ENCODE data around the gene CDT1. TPM values are rescaled to one million over a fixed set of nuclear protein-coding genes. Genes with fewer than 3 reads are reported as not detected.

CDT1 gene
- total RNA-seq, 1 experiment from 2014 or later, result 16.6 TPM

DNA sequence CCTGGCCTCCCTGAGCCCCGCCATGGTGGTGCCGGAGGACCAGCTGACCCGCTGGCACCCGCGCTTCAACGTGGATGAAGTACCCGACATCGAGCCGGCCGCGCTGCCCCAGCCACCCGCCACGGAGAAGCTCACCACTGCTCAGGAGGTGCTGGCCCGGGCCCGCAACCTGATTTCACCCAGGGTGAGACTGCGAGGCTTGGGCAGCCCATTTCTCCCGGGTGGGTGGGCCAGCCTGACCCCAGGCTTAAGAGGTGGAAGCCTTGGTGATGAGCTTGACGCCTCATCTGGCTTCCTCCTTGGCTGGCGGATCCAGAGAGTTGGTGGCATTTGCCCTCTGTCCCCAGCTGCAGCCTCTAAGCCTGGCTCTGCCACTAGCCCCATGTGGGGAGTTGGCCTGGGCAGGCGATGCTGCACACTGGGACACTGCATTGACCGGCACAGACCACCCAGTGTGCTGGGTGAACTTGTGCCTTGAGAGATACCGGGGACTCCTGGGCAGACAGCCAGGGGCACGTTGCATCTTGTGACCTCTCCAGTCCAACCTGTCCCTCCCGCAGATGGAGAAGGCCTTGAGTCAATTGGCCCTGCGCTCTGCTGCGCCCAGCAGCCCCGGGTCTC lies 3.0 kb downstream of the CDT1 start:
- no TSS peak for BruUV-seq (replicated peaks)
- POLR2A ChIA-PET, result interaction anchor here (0.8 to 1.2 kb wide), 2 partner anchors 22 to 69 kb away, joined by 3 to 5 read pairs; no protein-coding TSS in a partner anchor
- H3K4me3 Mint-ChIP-seq (ENCODE audit: unreplicated experiment), result no peak overlapping the region

DNA sequence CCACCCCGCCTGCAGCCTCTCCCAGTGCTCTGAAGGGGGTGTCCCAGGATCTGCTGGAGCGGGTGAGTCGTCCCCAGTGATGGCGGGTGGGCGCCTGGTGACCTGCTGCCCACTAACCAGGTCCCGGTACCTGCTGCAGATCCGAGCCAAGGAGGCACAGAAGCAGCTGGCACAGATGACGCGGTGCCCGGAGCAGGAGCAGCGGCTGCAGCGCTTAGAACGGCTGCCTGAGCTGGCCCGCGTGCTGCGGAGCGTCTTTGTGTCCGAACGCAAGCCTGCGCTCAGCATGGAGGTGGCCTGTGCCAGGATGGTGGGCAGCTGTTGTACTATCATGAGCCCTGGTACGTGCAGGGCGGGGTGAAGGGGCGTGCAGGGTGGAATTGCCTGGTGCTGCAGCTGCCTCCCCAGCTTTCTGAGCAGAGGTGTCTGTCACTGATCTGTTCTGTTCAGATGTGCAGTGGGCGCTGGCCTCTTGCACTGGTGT lies 3.6 kb downstream of the CDT1 start:
- TF ChIP-seq, protein P1, sequence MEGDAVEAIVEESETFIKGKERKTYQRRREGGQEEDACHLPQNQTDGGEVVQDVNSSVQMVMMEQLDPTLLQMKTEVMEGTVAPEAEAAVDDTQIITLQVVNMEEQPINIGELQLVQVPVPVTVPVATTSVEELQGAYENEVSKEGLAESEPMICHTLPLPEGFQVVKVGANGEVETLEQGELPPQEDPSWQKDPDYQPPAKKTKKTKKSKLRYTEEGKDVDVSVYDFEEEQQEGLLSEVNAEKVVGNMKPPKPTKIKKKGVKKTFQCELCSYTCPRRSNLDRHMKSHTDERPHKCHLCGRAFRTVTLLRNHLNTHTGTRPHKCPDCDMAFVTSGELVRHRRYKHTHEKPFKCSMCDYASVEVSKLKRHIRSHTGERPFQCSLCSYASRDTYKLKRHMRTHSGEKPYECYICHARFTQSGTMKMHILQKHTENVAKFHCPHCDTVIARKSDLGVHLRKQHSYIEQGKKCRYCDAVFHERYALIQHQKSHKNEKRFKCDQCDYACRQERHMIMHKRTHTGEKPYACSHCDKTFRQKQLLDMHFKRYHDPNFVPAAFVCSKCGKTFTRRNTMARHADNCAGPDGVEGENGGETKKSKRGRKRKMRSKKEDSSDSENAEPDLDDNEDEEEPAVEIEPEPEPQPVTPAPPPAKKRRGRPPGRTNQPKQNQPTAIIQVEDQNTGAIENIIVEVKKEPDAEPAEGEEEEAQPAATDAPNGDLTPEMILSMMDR (IDR thresholded peaks at IDR 0.05; ENCODE audit: unreplicated experiment), result no peak
- Mint-ChIP-seq H3K27me3 (ENCODE audit: insufficient read depth, unreplicated experiment) (no peaks in the 10 kb centered on the region), H3K27ac (ENCODE audit: low read depth, unreplicated experiment) (no peak overlapping the region), H3K4me1 (ENCODE audit: insufficient read depth, unreplicated experiment) (peaks cover 5% of the 10 kb centered on the region), H3K9me3 (ENCODE audit: unreplicated experiment) (no peaks in the 10 kb centered on the region), H3K4me3 (ENCODE audit: unreplicated experiment) (no peak overlapping the region), H3K36me3 (ENCODE audit: insufficient read depth, unreplicated experiment) (peaks cover 58% of the 10 kb centered on the region)
- intact Hi-C loops (cut with micrococcal nuclease), result no loop called here
- CTCF ChIA-PET, result interaction anchor here (1.0 kb wide), 1 partner anchor 64 kb away, joined by 3 read pairs; no protein-coding TSS in a partner anchor
- no peak for DNase-seq (ENCODE audit: unreplicated experiment)
- no TSS peak for BruUV-seq (replicated peaks)
- POLR2A ChIA-PET, result interaction anchor here (0.8 to 1.2 kb wide), 2 partner anchors 23 to 70 kb away, joined by 3 to 5 read pairs; no protein-coding TSS in a partner anchor

More for the DNA sequence above, 3.0 kb downstream of the CDT1 start:
- Mint-ChIP-seq H3K36me3 (ENCODE audit: insufficient read depth, unreplicated experiment) (peaks cover 52% of the 10 kb centered on the region), H3K4me1 (ENCODE audit: insufficient read depth, unreplicated experiment) (no peaks in the 10 kb centered on the region), H3K27me3 (ENCODE audit: insufficient read depth, unreplicated experiment) (no peaks in the 10 kb centered on the region), H3K27ac (ENCODE audit: low read depth, unreplicated experiment) (no peak overlapping the region), H3K9me3 (ENCODE audit: unreplicated experiment) (no peaks in the 10 kb centered on the region)
- intact Hi-C loops (cut with micrococcal nuclease), result no loop called here
- TF ChIP-seq, protein P1 (IDR thresholded peaks at IDR 0.05; ENCODE audit: unreplicated experiment), result no peak
- CTCF ChIA-PET, result interaction anchor here (1.0 kb wide), 1 partner anchor 63 kb away, joined by 3 read pairs; no protein-coding TSS in a partner anchor
- no peak for DNase-seq (ENCODE audit: unreplicated experiment)

DNA sequence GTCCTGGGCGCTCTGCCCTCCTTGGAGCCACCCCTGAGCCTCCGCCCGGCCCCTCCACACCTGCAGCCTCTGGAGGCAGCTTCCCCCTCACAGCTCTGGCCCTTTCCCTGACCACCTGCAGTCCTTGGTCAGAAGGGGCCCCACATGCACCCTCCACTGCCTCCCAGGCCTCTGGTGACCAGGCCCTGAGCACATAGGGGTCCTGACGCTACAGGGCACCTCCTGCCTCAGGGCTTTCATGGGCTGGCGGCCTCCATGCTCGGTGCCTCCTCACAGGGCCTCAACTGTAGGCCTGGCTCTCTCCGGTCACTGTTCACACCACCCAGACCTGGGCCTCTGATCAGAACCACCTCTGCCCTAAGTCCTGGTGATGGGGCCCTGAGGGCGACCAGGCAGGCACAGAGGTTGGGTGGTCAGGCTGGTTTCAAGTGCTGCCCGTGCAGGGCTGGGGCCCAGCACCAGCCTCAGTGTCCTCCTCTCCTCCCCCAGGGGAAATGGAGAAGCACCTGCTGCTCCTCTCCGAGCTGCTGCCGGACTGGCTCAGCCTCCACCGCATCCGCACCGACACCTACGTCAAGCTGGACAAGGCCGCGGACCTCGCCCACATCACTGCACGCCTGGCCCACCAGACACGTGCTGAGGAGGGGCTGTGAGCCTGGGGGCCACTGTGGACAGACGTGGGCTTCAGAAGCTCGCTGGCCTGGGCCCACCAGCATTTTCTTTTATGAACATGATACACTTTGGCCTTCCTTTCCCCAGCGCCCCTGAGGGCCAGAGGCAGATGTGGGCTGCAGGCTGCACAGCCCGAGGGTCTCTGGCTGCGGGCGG lies 4.3 kb downstream of the CDT1 start:
- H3K27ac Mint-ChIP-seq (ENCODE audit: low read depth, unreplicated experiment), result peak overlapping the region; percentile 31

More for the DNA sequence above, 4.3 kb downstream of the CDT1 start:
- no TSS peak for BruUV-seq (replicated peaks)
- CTCF ChIA-PET, result interaction anchor here (1.0 to 3.2 kb wide), 4 partner anchors 64 to 359 kb away, joined by 3 to 11 read pairs (median 6); no protein-coding TSS in a partner anchor
- Mint-ChIP-seq H3K27me3 (ENCODE audit: insufficient read depth, unreplicated experiment) (no peaks in the 10 kb centered on the region), H3K4me3 (ENCODE audit: unreplicated experiment) (no peak overlapping the region), H3K36me3 (ENCODE audit: insufficient read depth, unreplicated experiment) (peaks cover 57% of the 10 kb centered on the region), H3K9me3 (ENCODE audit: unreplicated experiment) (no peaks in the 10 kb centered on the region), H3K4me1 (ENCODE audit: insufficient read depth, unreplicated experiment) (peaks cover 5% of the 10 kb centered on the region)
- intact Hi-C loops (cut with micrococcal nuclease), result no loop called here
- POLR2A ChIA-PET, result interaction anchor here (0.8 kb wide), 1 partner anchor 71 kb away, joined by 3 read pairs; no protein-coding TSS in a partner anchor
- TF ChIP-seq, protein P1 (IDR thresholded peaks at IDR 0.05; ENCODE audit: unreplicated experiment), result no peak
- no peak for DNase-seq (ENCODE audit: unreplicated experiment)

Measured in MCF 10A (cell line).